ENCODE data around the gene FAM170B.
A peak's percentile ranks its signal among the peaks of the same experiment; 100 is the strongest.

Gene FAM170B

GRCh38 chr10:49133706-49134248 is at the start of gene FAM170B:
Gene FAM170B (minus strand): TSS chr10:49134021. CDS start chr10:49133918, 103 bp downstream.
- FAIRE-seq (no peak), DNase-seq (ENCODE audit: insufficient read length, low spot score) (no peak)

- no peak for DNase-seq (ENCODE audit: insufficient read length, low spot score)
- FAIRE-seq, result no peak
Observed at GRCh38 chr10:49182776-49183175, 49.0 kb upstream of the FAM170B start.

- DNase-seq (ENCODE audit: insufficient read length, low spot score) (no peak), FAIRE-seq (no peak)
Observed at GRCh38 chr10:49180444-49180860, 46.6 kb upstream of the FAM170B start.

- FAIRE-seq (no peak), DNase-seq (ENCODE audit: insufficient read length, low spot score) (no peak)
Observed at GRCh38 chr10:49179699-49180443, 46.0 kb upstream of the FAM170B start.

- no peak for FAIRE-seq
Observed at GRCh38 chr10:49178489-49179471, 45.0 kb upstream of the FAM170B start.

GRCh38 chr10:49177391-49178355 is 43.9 kb upstream of the FAM170B start:
- no peak for FAIRE-seq
- DNase-seq (ENCODE audit: insufficient read length, low spot score), result peak; percentile 57

More at GRCh38 chr10:49178489-49179471, 45.0 kb upstream of the FAM170B start:
- DNase-seq (ENCODE audit: insufficient read length, low spot score), result no peak

- DNase-seq (ENCODE audit: insufficient read length, low spot score), result no peak
- no peak for FAIRE-seq
Observed at GRCh38 chr10:49176310-49177268, 42.8 kb upstream of the FAM170B start.

GRCh38 chr10:49175587-49176309 is 41.9 kb upstream of the FAM170B start:
- DNase-seq (ENCODE audit: insufficient read length, low spot score) (no peak), FAIRE-seq (no peak)

GRCh38 chr10:49174926-49175500 is 41.2 kb upstream of the FAM170B start:
- DNase-seq (ENCODE audit: insufficient read length, low spot score) (no peak), FAIRE-seq (no peak)

GRCh38 chr10:49174261-49174925 is 40.6 kb upstream of the FAM170B start:
- FAIRE-seq (no peak), DNase-seq (ENCODE audit: insufficient read length, low spot score) (no peak)

GRCh38 chr10:49173853-49174252 is 40.0 kb upstream of the FAM170B start:
- FAIRE-seq, result no peak
- no peak for DNase-seq (ENCODE audit: insufficient read length, low spot score)

GRCh38 chr10:49173201-49173772 is 39.5 kb upstream of the FAM170B start:
- no peak for FAIRE-seq

GRCh38 chr10:49172777-49173132 is 38.9 kb upstream of the FAM170B start:
- FAIRE-seq, result no peak
- no peak for DNase-seq (ENCODE audit: insufficient read length, low spot score)

More at GRCh38 chr10:49173201-49173772, 39.5 kb upstream of the FAM170B start:
- no peak for DNase-seq (ENCODE audit: insufficient read length, low spot score)

- DNase-seq (ENCODE audit: insufficient read length, low spot score) (no peak), FAIRE-seq (no peak)
Observed at GRCh38 chr10:49172061-49172776, 38.4 kb upstream of the FAM170B start.

- FAIRE-seq, result no peak
- no peak for DNase-seq (ENCODE audit: insufficient read length, low spot score)
Observed at GRCh38 chr10:49171326-49172060, 37.7 kb upstream of the FAM170B start.
